HCEC 1CT (cell line): ENCODE data around the gene KRTAP1-5.
"Not testable (repeated sequence)": the region's sequence is repeated elsewhere in the genome, so short reads cannot be mapped to it uniquely, and the experiment has no call there.

Source experiments
- DNase-seq: peaks from one replicate; pipeline ENCODE4 v3.0.0-alpha.2; 2017

KRTAP1-5 gene

DNA sequence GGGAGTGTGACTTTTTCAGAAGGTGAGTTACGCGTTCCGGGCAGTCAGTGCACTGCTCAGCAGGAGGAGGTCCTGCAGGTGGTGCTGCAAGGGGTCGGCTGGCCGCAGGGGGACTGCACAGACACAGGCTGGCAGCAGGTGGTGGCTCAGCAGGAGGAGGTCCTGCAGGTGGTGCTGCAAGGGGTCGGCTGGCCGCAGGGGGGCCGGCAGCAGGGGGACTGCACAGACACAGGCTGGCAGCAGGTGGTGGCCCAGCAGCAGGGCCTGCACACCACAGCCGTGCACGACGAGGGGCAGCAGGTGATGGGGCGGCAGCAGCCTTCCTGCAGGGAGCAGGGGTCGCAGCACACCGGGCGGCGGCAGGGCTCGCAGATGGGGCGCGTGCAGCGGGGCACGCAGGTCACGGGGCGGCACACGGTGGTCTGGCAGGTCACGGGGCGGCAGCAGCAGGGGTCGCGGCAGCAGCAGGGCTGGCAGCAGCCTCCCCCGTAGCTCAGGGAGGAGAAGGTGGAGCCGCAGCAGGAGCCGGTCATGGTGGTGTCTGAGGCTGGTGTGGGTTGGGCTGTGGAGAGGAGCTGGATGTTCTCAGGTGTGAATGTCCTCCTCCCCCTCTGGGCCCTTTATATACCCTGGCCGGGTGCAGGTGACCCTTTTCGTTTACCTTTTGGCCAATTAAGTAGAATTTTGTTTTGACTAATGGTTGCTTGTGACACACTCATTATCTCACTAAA lies 19.9 kb upstream of the KRTAP1-5 start, which contains the start of gene KRTAP2-1:
TSS of gene KRTAP2-1 (minus strand) at position 582 of the 731 bp plus-strand sequence. CDS start at position 533, 49 bp downstream.
- DNase-seq, result not testable (repeated sequence)

DNA sequence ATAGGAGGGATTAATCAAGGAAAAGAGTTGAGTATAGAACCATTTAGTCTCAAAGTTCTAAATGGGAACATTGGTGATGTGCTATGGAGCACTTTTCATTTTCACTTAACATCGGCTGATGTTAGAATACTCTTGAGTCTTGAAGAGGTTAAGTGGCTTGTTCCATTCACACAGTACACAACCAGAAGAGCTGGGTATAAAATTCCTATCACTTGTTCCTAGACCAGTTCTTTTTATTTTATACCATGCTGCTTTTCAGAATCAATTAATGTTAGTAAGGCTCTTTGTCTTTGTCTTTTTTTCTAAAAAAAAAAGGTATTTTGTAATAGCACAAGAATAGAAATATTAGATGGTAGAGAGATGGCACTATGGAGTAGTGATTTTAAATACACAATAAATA lies 15.9 kb upstream of the KRTAP1-5 start:
- no peak for DNase-seq

DNA sequence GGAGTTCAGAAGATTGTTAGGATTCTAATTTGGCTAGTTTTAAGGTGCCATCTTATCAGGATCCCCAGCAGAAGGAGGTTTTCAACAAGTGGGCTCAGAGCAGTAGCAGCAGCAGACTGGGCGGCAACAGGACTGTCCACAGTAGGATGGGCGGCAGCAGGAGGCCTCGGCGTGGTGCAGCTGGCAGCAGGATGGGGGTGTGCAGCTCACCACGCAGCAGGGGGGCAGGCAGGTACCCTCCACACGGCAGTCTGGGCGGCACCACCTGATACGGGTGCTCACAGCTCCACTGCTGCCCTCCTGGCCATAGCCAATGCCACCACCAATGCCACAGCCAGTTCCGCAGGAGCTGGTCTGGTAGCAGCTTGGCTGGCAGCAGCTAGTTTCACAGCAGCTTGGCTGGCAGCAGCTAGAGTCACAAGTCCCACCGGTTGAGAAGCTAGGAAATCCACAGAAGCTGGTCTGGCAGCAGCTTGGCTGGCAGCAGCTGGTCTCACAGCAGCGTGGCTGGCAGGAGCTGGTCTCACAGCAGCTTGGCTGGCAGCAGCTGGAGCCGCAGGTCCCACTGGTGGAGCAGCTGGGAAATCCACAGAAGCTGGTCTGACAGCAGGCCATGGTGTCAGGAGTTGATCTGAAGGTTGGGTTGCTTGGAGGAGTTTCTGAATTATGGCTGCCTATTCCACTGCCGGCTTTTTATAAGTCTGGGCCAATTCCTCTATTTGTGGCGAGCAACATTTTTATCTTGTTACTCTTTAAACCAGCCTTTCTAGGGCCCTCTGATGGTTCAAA lies 14.0 kb upstream of the KRTAP1-5 start, which contains the start of gene KRTAP1-1:
TSS of gene KRTAP1-1 (minus strand) at position 668 of the 789 bp plus-strand sequence. CDS start at position 615, 53 bp downstream.
- DNase-seq, result not testable (repeated sequence)

DNA sequence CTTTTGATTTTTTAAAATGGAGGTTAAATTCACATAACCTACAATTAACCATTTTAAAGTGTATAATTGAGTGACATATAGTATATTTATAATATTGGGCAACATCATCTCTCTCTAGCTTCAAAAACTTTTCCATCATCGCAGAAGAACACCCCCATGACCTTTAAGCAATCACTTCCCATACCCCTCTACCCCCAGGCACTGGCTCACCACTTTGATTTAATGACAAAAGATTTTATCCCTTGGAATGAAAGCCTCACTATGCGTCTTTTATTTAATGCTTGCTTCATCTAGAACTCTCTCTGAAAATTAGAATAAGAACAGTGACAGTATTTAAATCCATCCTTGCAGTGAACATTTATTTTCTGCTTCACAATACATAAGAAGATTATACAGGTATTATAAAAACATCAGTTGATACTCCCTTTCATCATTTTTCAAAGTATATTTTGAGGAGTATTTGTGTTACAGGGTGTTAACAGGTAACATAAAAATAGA lies 10.9 kb upstream of the KRTAP1-5 start:
- DNase-seq, result no peak

DNA sequence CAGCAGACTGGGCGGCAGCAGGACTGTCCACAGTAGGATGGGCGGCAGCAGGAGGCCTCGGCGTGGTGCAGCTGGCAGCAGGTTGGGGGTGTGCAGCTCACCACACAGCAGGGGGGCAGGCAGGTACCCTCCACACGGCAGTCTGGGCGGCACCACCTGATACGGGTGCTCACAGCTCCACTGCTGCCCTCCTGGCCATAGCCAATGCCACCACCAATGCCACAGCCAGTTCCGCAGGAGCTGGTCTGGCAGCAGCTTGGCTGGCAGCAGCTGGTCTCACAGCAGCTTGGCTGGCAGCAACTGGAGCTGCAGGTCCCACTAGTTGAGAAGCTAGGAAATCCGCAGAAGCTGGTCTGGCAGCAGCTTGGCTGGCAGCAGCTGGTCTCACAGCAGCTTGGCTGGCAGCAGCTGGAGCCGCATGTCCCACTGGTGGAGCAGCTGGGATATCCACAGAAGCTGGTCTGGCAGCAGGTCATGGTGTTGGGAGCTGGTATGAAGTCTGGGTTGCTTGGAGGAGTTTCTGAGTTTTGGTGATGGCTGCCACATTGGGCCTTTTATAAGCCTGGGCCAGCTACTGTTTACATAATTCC lies 7.4 kb upstream of the KRTAP1-5 start, which contains the start of gene KRTAP1-3:
TSS of gene KRTAP1-3 (minus strand) at position 529 of the 590 bp plus-strand sequence. CDS start at position 476, 53 bp downstream.
- DNase-seq, result not testable (repeated sequence)

DNA sequence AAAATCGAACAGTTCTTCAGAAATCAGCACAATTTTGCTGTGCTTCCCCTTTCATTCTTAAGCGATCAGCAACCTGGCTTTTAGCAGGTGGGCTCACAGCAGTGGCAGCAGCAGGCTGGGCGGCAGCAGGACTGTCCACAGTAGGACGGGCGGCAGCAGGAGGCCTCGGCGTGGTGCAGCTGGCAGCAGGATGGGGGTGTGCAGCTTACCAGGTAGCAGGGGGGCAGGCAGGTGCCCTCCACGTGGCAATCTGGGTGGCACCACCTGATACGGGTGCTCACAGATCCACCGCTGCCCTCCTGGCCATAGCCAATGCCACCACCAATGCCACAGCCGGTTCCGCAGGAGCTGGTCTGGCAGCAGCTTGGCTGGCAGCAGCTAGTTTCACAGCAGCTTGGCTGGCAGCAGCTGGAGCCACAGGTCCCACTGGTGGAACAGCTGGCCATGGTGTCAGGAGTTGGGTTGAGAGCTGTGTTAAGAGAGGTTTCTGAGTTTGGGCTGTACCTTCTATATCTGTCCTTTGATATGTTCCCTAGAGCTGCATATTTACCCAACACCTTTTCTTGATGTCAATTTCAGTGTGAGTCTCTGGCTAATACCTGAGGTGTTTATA lies 2.7 kb upstream of the KRTAP1-5 start, which contains the start of gene KRTAP1-4:
TSS of gene KRTAP1-4 (minus strand) at position 563 of the 613 bp plus-strand sequence. CDS start at position 446, 117 bp downstream.
- no peak for DNase-seq

DNA sequence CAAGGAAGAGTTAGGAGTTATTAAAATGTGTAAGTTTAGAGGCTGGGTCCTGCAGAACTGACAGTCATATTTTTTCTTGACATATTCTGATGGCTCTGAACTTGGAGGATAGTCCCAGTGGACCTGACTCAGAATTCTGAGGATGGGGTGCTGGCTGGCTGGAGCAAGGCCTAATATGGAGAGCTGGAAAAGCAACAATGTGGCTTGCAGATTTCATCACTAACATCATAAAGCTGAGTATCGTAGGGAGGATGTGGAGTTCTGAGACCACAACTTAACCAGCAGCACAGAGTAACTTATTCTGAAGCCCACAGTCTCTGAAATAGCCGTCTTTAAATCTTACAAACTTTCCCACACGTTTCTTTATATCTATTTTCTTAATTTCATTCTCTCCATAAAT lies 2.3 kb downstream of the KRTAP1-5 start:
- no peak for DNase-seq

DNA sequence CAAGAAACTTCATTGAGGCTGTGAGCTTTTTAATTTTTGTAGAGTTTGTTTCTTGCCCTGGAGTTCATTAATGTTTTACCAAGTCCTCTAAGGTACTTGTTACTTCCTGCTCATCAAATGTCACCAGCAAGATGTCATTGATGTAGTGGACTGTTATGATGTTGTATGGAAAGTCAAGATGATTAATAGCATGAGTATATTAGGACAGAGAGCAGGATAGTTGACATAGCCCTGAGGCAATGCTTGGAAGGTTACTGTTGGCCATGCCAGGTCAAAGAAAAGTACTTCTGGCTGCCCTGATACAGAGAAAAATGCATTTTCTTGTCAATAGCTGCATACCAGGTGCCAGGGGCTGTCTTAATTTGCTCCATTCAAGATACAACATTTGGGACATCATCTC lies 6.7 kb downstream of the KRTAP1-5 start:
- DNase-seq, result no peak

DNA sequence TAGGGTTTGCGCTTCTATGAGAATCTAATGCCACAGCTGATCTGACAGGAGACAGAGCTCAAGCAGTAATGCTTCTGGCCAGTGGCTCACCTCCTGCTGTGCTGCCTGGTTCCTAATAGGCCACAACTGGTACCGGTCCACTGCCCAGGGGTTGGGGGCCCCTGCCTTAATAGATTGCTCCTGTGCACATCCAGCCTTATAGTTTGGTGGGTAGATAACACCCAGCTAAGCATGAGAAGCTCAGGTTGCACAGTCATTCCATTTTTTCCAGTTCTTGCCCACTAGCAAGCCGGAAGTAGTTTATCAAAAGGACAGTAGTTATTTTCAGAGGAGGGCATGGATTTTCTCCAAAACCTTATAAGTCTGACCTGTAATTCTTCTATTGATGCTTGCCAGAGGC lies 7.6 kb downstream of the KRTAP1-5 start:
- no peak for DNase-seq

DNA sequence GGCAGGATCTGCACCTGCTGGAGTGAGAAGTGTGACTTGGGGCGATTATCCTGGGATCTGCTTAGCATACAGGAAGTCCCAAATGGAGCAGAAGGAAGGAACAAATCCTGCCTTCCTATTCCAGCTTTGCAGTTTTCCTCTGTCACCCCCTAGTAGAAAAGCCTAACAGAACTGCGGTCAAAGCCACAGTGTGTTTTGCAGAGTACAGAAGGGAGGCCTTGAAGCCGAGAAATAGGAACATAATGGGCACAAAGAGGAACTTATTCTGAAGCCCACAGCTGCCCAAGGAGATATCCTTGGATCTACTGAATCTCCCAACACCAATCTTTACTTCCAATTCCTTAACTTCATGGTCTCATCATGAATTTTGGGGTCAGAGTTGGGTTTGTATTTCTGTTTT lies 8.5 kb downstream of the KRTAP1-5 start:
- DNase-seq, result no peak

DNA sequence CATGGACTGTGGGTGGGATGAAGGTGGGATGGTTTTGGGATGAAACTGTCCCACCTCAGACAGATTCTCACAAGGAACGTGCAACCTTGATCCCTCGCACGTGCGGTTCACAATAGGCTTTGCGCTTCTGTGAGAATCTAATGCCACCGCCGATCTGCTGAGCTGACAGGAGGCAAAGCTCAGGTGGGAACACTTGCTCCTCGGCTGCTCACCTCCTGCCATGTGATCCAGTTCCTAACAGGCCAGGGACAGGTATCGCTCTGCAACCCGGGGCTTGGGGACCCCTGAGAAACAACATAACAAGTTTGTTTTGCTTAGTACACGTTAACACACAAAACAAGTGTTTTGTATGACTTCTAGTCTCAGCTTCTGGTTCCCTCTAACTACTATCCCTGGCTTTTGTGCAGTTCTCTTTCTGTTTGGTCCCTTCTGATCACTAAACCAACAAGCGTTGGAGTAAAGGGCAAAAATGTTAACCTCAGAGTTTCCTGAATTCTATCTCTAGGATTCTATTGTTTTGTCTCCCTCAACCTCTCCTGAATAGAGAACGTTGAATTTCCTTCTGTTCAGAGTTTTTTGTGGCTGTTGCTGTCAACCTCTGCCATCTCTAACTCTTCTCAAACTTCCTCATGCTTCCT lies 10.3 kb downstream of the KRTAP1-5 start:
- no peak for DNase-seq

DNA sequence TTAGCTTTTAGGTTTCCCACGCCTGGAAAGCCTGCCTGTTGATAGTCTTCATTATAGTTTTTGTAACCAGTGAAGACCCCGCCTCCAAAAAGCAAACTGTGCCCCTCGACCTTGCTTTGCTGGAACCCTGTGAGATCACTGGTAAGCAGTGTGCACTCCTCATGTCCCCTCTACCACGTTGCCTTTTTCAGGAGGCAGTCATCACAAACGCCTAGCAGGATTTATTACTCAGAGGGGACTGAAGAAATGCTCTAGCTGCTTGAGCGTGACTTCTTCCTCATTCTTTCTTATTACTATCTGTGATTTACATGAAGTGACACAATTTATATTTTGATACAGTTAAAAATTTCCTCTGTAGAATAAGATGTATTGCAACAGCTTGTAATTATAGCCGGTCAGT lies 11.6 kb downstream of the KRTAP1-5 start:
- no peak for DNase-seq

DNA sequence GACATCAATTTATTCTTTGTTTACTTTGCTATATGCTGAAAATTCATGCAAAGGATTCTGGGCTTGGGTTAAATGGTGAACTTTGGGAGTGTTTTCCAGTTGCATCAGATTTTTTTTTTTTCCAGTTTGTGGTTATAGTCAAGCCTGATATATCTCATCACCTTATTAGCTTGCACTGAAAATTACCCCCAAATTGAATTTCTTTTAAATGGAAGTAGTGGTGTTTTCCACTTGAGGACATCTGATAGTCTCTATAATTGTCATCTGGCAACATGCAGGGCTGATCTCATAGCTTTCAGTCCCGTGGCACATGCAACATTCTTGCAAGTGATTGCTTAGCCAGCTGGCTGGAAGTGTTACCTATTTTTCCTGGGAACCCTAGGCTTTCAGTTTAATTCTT lies 13.4 kb downstream of the KRTAP1-5 start:
- DNase-seq, result peak; percentile 5

DNA sequence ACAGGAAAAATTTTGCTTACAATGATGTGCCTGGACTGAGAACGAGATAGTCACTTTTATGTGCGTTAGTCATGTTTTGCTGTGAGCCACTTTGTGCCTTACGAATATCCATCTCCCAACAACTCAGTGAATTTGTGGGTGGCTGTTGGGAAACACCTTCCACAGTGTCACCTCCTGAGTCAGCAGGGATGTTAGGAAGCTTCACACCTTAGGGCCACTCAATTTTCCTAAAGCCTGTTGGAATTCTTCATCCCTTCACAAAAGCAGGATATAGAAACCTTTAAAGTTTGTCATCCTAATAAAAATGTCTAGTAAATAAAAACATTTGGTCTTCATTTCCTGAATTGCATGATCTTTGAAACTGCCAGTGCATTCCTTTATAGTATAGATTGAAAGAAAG lies 13.8 kb downstream of the KRTAP1-5 start:
- peak; percentile 48 for DNase-seq

DNA sequence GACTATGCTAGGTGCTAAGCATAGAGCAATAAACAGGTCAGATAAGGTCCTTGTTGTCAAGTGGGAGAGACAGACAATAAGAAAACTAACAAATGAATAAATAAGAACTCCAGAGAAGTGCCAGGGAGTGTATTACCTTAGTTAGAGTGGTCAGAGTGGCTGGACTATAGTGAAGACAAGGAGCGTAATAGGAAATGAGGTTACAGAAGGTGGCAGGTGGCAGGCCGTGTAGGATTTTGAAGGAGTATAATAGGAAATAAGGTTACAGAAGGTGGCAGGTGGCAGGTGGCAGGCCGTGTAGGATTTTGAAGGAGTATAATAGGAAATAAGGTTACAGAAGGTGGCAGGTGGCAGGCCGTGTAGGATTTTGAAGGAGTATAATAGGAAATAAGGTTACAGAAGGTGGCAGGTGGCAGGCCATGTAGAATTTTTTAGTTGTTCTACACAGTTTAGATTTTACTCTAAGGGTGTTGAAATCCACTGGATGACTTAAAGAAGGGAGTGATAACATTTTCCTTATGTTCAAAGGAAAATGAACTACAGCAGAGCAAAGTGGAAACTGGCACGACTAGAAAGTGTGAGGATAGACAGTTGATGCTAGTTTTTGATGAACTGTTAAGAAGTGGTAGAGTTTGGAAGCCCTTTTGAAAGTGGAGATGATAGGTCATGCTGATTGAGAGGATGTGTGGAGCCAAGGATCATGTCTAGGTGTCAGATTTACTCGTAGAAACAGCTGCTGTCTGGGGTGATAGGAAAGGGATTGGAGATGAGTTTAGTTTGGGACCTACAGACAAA lies 14.5 kb downstream of the KRTAP1-5 start:
- DNase-seq, result no peak

DNA sequence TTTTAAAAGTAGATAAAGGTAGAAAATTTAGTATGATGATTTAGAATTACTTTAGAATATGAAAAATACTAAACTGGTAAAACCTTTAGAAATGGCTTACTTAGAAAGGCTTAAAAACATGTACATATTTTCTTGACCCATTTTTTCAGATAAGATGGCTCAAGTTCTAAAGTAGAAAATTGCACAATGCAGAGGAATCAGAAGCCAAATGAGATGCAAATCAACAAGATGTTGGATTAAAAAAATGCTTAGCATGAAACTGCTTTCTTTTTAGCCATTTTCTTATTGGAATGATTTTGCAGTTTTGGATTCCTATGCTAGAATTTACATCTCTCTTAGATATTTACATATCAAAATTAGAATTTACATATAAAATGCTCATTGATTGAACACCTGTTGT lies 16.6 kb downstream of the KRTAP1-5 start:
- no peak for DNase-seq

DNA sequence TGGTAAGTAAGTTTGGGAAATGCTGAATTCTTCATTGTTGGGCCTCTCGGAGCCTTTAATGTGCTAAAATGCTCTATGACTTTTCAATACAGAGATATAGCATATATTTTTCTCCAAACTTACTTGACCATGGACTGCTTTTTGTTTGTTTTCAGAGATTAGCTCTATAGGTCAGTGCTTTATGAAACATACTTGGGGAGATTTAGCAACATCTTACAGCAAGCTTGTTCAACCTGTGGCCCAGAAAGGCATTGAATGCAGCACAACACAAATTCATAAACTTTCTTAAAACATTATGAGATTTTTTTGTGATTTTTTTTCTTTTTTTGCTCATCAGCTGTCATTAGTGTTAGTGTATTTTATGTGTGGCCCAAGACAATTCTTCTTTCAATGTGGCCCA lies 17.1 kb downstream of the KRTAP1-5 start:
- no peak for DNase-seq

DNA sequence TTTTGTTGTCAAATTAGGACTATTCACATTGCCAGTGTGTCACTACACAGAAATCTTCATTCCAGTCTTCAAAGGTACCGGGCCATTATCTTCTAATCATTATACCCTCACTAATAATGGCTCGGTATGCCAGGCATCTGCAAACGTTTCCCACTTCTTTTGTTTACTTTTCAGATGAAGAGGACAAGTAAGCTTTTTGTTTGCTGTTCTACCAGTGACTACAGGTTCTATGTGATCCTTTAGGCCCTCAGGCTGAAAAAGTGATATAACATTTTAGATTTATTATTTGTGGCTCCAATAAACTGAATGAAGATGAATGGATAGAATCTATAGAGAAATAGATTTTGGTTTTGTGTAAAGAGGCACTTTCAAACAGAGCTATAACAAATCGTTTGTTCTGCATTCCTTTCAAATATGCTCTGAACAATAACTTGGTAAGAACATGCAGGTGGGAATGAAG lies 17.7 kb downstream of the KRTAP1-5 start:
- no peak for DNase-seq

DNA sequence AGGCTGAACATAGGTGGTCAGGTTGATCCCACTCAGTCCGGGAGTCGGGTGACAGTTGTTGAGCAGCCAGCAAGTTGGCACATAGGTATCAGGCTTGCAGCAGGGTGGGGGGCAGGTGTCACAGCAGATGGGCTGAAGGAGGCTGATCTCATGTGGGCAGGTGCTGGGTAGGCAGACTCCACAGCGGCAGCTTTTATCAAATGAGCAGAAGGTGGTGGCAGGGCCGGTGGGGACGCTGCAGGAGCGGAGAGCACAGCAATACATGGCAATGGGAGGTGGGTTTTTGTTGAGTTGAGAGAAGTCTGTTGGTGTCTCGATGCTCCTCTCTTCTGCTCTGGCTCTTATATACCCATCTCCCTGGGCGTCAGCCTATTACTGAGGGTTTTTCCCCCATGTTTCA lies 18.2 kb downstream of the KRTAP1-5 start, which contains the start of gene KRTAP3-1:
TSS of gene KRTAP3-1 (minus strand) at position 318 of the 400 bp plus-strand sequence. CDS start at position 264, 54 bp downstream.
- DNase-seq, result no peak

DNA sequence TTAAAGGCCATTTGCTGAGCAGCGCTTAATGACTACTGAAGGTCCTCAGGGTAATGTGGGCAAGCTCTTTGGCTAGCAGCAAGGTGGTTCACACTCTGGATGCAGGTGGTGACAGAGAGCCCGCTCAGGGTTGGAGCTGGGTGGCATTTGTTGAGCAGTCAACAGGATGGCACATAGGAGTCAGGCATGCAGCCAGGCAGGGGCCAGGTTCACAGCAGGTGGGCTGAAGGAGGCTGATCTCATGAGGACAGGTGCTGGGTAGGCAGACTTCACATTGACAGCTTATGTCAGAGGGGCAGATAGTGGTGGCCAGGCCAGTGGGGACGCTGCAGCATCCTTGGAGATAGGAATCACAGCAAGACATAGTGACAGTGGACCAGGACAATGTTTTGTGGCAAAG lies 22.6 kb downstream of the KRTAP1-5 start:
- no peak for DNase-seq

DNA sequence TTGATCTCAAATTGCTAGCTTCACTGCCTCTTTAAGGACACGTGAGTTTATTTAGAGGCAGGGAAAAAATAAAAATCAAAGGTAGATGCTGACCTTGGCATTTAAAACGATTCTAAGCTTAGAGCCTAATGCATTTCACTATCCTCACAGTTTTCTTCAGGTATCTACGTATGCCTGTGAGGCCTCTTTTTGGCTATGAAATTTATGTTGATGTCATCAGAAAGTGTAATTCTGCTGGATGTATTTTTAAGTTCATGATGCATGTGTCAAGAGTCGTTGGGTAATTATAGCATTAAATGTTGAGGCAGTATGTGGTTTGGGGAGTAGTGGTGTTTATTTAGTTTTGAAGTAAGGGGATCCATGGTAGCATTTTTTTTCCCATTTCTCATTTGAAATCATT lies 23.1 kb downstream of the KRTAP1-5 start:
- DNase-seq, result no peak
